Measurements from ENCODE around the gene MACROD1. TPM values are rescaled to one million over a fixed set of nuclear protein-coding genes. Genes with fewer than 3 reads are reported as not detected.
A peak's percentile ranks its signal among the peaks of the same experiment; 100 is the strongest.

Gene MACROD1
- total and polyA plus RNA-seq, 10 of the 15 experiments (the other 5 are each of a cell fraction or from before 2014, with no cell fraction given): 1.2 to 22.7 (median 11.3) TPM; not detected in 1

GRCh38 chr11:64180891-64181290, 15.0 kb upstream of the MACROD1 start:
- H3K4me3 ChIP-seq: no peak overlapping the region
- ATAC-seq (no peak), DNase-seq (ENCODE audit: low read depth, low spot score) (no peak), FAIRE-seq (no peak)
- no peaks in the 10 kb centered on the region for H3K9me3 ChIP-seq (replicated peaks; ENCODE audit: control insufficient read depth, insufficient read depth, low read length)
- peaks cover 28% of the 10 kb centered on the region for H3K4me1 ChIP-seq (ENCODE audit: control insufficient read depth, insufficient read depth, low read length)
- in situ Hi-C loops (cut with MboI) (no loop called here), intact Hi-C loops (cut with micrococcal nuclease; ENCODE audit: unreplicated experiment) (no loop called here)
- no peak overlapping the region for H3K9ac ChIP-seq (ENCODE audit: control insufficient read depth, insufficient read depth, low read length)
- TF ChIP-seq JUND (IDR thresholded peaks at IDR 0.05; ENCODE audit: low read depth, low read length): no peak
- no peak for TF ChIP-seq ESRRA (IDR thresholded peaks at IDR 0.05; ENCODE audit: low read length)
- no peak for TF ChIP-seq POLR2A (IDR thresholded peaks at IDR 0.05; ENCODE audit: low read depth, low read length)
- TF ChIP-seq SKIL (IDR thresholded peaks at IDR 0.05; ENCODE audit: low read depth, poor library complexity, severe bottlenecking): no peak
- TF ChIP-seq JUNB (IDR thresholded peaks at IDR 0.05): no peak
- no peak for TF ChIP-seq ZNF207 (IDR thresholded peaks at IDR 0.05; ENCODE audit: borderline replicate concordance)
- TF ChIP-seq EP300 (IDR thresholded peaks at IDR 0.05; ENCODE audit: borderline replicate concordance in 1 of 2, control insufficient read depth in 1 of 2, low read depth in 2 of 2, low read length in 2 of 2): no peak
- TF ChIP-seq NFYB (IDR thresholded peaks at IDR 0.05; ENCODE audit: insufficient read depth, low read depth, low read length): no peak
- no peak for TF ChIP-seq NR2F1 (conservative IDR thresholded peaks at IDR 0.05)
- ChIA-PET RAD21 (ENCODE audit: unreplicated experiment) (interaction anchor here (0.8 to 1.6 kb wide), 2 partner anchors 16 to 24 kb away, joined by 3 to 8 read pairs; no protein-coding TSS in a partner anchor), SMC1A (ENCODE audit: uncharacterized antibody, unreplicated experiment) (no interaction called here), POLR2A (interaction anchor here (0.8 to 1.3 kb wide), 4 partner anchors 10 to 103 kb away, joined by 3 to 8 read pairs (median 3); partner anchors contain the start of genes FERMT3, NUDT22 and TRPT1), CTCF (interaction anchor here (1.1 to 1.7 kb wide), 5 partner anchors 11 to 174 kb away, joined by 3 to 4 read pairs (median 3); partner anchors contain the start of genes MACROD1 and PRDX5)
- no peaks in the 10 kb centered on the region for H3K27me3 ChIP-seq (replicated peaks in 1 of 2; ENCODE audit: control insufficient read depth in 2 of 2, insufficient read depth in 2 of 2, low read length in 1 of 2)
- H2AFZ ChIP-seq (ENCODE audit: control insufficient read depth, low read depth, low read length): no peak overlapping the region
- 98% methylated on average over 5 of the region's 5 CpGs for WGBS (ENCODE audit: insufficient coverage, insufficient replicate concordance, low lambda C conversion rate, missing lambda C conversion rate)
- BruUV-seq (replicated peaks): no TSS peak
- peaks cover 3% of the 10 kb centered on the region; the same call in 1 of the 2 replicates for H4K20me1 ChIP-seq (ENCODE audit: control insufficient read depth, insufficient read depth)
- H3K36me3 ChIP-seq (ENCODE audit: control insufficient read depth in 2 of 2, insufficient read depth in 2 of 2, low read length in 1 of 2): no peaks in the 10 kb centered on the region
- H3K79me2 ChIP-seq (ENCODE audit: control insufficient read depth, insufficient read depth, low read length): peaks cover 22% of the 10 kb centered on the region
- H3K4me2 ChIP-seq (ENCODE audit: control insufficient read depth, insufficient read depth): peak overlapping the region; percentile 85; the same call in 1 of the 2 replicates
- H3K27ac ChIP-seq (ENCODE audit: control insufficient read depth, insufficient read depth): no peak overlapping the region; the same call in 1 of the 2 replicates

Data from GM12878 (cell line).